Gastroesophageal sphincter (tissue), 3 donors: Measurements from ENCODE around the gene CPED1.

Experiments used
- CTCF ChIP-seq, 4 experiments: fragments of 200-600 bp in 2 of 4; fragments of 450-650 bp in 2 of 4; sonication (generic) in 1 of 4; IDR thresholded peaks; one replicate each; pipeline ENCODE4 v1.5.1; 2017 to 2019; ENCODE audit warnings: antibody characterized with exemption in 4 of 4, mild to moderate bottlenecking in 2 of 4, moderate library complexity in 2 of 4
- EP300 ChIP-seq: sonication (generic); formaldehyde crosslinking; IDR thresholded peaks from one replicate; pipeline ENCODE4 v1.6.1; 2017; ENCODE audit warnings: antibody characterized with exemption, mild to moderate bottlenecking
- POLR2A ChIP-seq, 2 donors: fragments of 450-650 bp; IDR thresholded peaks; one replicate each; pipeline ENCODE4 v1.6.1; 2017; ENCODE audit warnings: antibody characterized with exemption in 2 of 2, mild to moderate bottlenecking in 2 of 2, moderate library complexity in 1 of 2
- POLR2AphosphoS5 ChIP-seq: sonication (generic); formaldehyde crosslinking; IDR thresholded peaks from one replicate; pipeline ENCODE4 v1.6.1; 2017; ENCODE audit warnings: antibody characterized with exemption

- TF ChIP-seq POLR2A (IDR thresholded peaks at IDR 0.05) (no peak), EP300 (no peak), CTCF (IDR thresholded peaks at IDR 0.05) (no peak), POLR2AphosphoS5 (no peak)
Observed at GRCh38 chr7:120993553-120994191, 5.2 kb downstream of the CPED1 start.
